CD14-positive monocyte (primary cell): ENCODE results near the gene MFNG. TPM values are rescaled to one million over a fixed set of nuclear protein-coding genes. Genes with fewer than 3 reads are reported as not detected.

Experiments
- DNase-seq, 3 donors: peaks; one replicate each; pipeline ENCODE4 v3.0.0-alpha.2; 2011 to 2022
- H2AFZ ChIP-seq: 2 replicates; pipeline ENCODE4 v1.6.0; 2012; ENCODE audit warnings: mild to moderate bottlenecking, low read depth, low read length, inconsistent platforms; ENCODE audit not compliant: insufficient read depth, poor library complexity, severe bottlenecking
- H3K27ac ChIP-seq, 2 donors: 1 replicate in 1 of 2; 2 replicates in 1 of 2; pipeline ENCODE4 v1.5.1; 2012 to 2013; ENCODE audit warnings: low read length in 2 of 2, control low read depth in 1 of 2, inconsistent platforms in 1 of 2, low read depth in 1 of 2, mild to moderate bottlenecking in 1 of 2
- H3K27me3 ChIP-seq, 2 donors: one replicate each; pipeline versions ENCODE4 v1.6.0 to v1.6.1; 2011 to 2013; ENCODE audit warnings: low read length in 2 of 2; ENCODE audit not compliant: control insufficient read depth in 2 of 2, insufficient read depth in 2 of 2
- H3K36me3 ChIP-seq, 2 donors: replicated peaks in 1 of 2; 1 replicate in 1 of 2; 2 replicates in 1 of 2; pipeline versions ENCODE4 v1.5.1 to v1.6.1; 2012 to 2013; ENCODE audit warnings: low read length in 2 of 2, control low read depth in 1 of 2, inconsistent platforms in 1 of 2, mild to moderate bottlenecking in 1 of 2; ENCODE audit not compliant: insufficient read depth in 2 of 2, control insufficient read depth in 1 of 2
- H3K4me1 ChIP-seq, 2 donors: 1 replicate in 1 of 2; 2 replicates in 1 of 2; pipeline versions ENCODE4 v1.5.1 to v1.6.1; 2012 to 2013; ENCODE audit warnings: low read length in 2 of 2, control low read depth in 1 of 2, inconsistent platforms in 1 of 2, mild to moderate bottlenecking in 1 of 2, moderate library complexity in 1 of 2; ENCODE audit not compliant: insufficient read depth in 2 of 2, control insufficient read depth in 1 of 2
- H3K4me2 ChIP-seq: replicated peaks from 2 replicates; pipeline ENCODE3; 2012; ENCODE audit warnings: low read length, moderate library complexity, mild to moderate bottlenecking; ENCODE audit not compliant: poor library complexity, severe bottlenecking; ENCODE audit errors: extremely low read depth
- H3K4me3 ChIP-seq, 3 experiments: fragments of 200-600 bp in 1 of 3; sonication (generic) in 1 of 3; replicated peaks in 1 of 3; 1 replicate in 2 of 3; 2 replicates in 1 of 3; pipeline ENCODE4 v1.5.1; 2011 to 2013; ENCODE audit warnings: low read length in 3 of 3, mild to moderate bottlenecking in 3 of 3, control low read depth in 2 of 3, low read depth in 2 of 3, inconsistent platforms in 1 of 3, moderate library complexity in 1 of 3
- H3K79me2 ChIP-seq: 2 replicates; pipeline ENCODE4 v1.6.0; 2012; ENCODE audit warnings: mild to moderate bottlenecking, control low read depth, inconsistent platforms, low read length, moderate library complexity; ENCODE audit not compliant: insufficient read depth
- H3K9ac ChIP-seq: 2 replicates; pipeline ENCODE4 v1.6.0; 2017; ENCODE audit warnings: low read length, mild to moderate bottlenecking; ENCODE audit not compliant: insufficient read depth, poor library complexity, severe bottlenecking
- H3K9me3 ChIP-seq, 2 donors: replicated peaks in 1 of 2; 1 replicate in 1 of 2; 2 replicates in 1 of 2; pipeline versions ENCODE4 v1.5.1 to v1.6.1; 2012 to 2013; ENCODE audit warnings: low read length in 2 of 2, control low read depth in 1 of 2; ENCODE audit not compliant: control insufficient read depth in 1 of 2, insufficient read depth in 1 of 2
- H4K20me1 ChIP-seq: 2 replicates; pipeline ENCODE4 v1.6.0; 2012; ENCODE audit warnings: mild to moderate bottlenecking, low read length, control low read depth, moderate library complexity; ENCODE audit not compliant: insufficient read depth
- H3K27ac Mint-ChIP-seq, 7 donors: one replicate each; pipeline ENCODE4 v1.8.0; 2020; ENCODE audit warnings: mild to moderate bottlenecking in 7 of 7, mixed read lengths in 7 of 7, moderate library complexity in 6 of 7, inconsistent platforms in 2 of 7
- H3K27me3 Mint-ChIP-seq, 3 donors: one replicate each; pipeline ENCODE4 v1.8.0; 2021 to 2022; ENCODE audit warnings: low read depth in 3 of 3, mild to moderate bottlenecking in 3 of 3, mixed read lengths in 3 of 3, moderate library complexity in 3 of 3, inconsistent platforms in 1 of 3
- H3K36me3 Mint-ChIP-seq, 2 donors: one replicate each; pipeline ENCODE4 v1.8.0; 2020; ENCODE audit warnings: mixed read lengths in 2 of 2, inconsistent platforms in 1 of 2, mild to moderate bottlenecking in 1 of 2
- H3K4me1 Mint-ChIP-seq: one replicate; pipeline ENCODE4 v1.8.0; 2020; ENCODE audit warnings: mild to moderate bottlenecking, mixed read lengths
- H3K4me3 Mint-ChIP-seq, 2 donors: one replicate each; pipeline ENCODE4 v1.8.0; 2020; ENCODE audit warnings: mild to moderate bottlenecking in 2 of 2, mixed read lengths in 2 of 2, moderate library complexity in 1 of 2
- H3K9me3 Mint-ChIP-seq, 7 donors: one replicate each; pipeline ENCODE4 v1.8.0; 2020 to 2022; ENCODE audit warnings: mixed read lengths in 7 of 7, mild to moderate bottlenecking in 6 of 7, moderate library complexity in 6 of 7, inconsistent platforms in 2 of 7
- CTCF ChIP-seq: fragments of 200-600 bp; IDR thresholded peaks from one replicate; pipeline ENCODE4 v1.8.0; 2022; ENCODE audit warnings: antibody characterized with exemption, mild to moderate bottlenecking
- WGBS: methylation state at CpG from one replicate; pipeline ENCODE4 v1.1.5; 2013; ENCODE audit warnings: missing lambda C conversion rate; ENCODE audit not compliant: insufficient coverage; 5-methylcytosine and 5-hydroxymethylcytosine counted together
- intact Hi-C, 2 donors: fragments of 100-400 bp; cut with micrococcal nuclease; formaldehyde crosslinking; loops; one replicate each; pipeline versions ENCODE4 v1.15.0 to v1.15.1; 2023
- polyA plus RNA-seq, 3 donors: library from polyadenylated mRNA; depleted of rRNA in 1 of 3; unstranded in 2 of 3; stranded (reverse) in 1 of 3; fragments of 300-500 nt in 2 of 3; fragments of >200 nt in 1 of 3; fragmentation: Illumina TruSeq in 2 of 3; gene quantifications; 1 replicate in 2 of 3; 2 replicates in 1 of 3; pipeline ENCODE4 v1.2.3, GENCODE V29; 2012 to 2021

Gene MFNG
- polyA plus RNA-seq, 3 donors = 84.1 to 196 (median 181) TPM

DNA sequence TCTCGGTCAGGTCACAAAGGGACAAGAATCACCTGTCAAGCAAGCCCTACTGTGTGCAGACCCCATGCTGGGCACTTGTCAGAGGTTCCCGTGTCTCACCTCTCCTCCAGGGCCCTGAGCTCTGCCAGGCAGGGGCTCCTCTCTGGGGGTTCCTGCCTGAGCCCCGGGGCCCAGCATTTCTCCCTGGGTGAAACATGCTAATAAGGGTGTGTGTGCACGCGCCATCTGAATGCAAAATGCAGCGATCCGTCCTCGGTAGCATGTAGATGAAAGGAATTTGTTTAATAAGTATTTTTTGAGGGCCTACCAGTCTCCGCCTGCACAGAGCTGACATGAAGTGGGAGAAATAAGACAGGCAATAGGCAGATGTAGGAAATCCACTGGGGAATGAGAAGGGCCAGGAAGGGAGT, 64.7 kb downstream of the MFNG start:
- TF ChIP-seq CTCF = no peak
- H3K27me3 ChIP-seq = peaks cover 23 to 92% of the 10 kb centered on the region in 2 donors
- peaks cover 14 to 19% of the 10 kb centered on the region in 2 donors for H3K36me3 Mint-ChIP-seq
- H3K27ac ChIP-seq = no peak overlapping the region
- H2AFZ ChIP-seq = no peak overlapping the region
- no peak overlapping the region for H3K9ac ChIP-seq
- H3K4me1 Mint-ChIP-seq = peaks cover 38% of the 10 kb centered on the region
- H3K79me2 ChIP-seq = no peaks in the 10 kb centered on the region
- H3K27ac Mint-ChIP-seq = peak overlapping the region in 3 of 7 donors; percentile 2 to 54 (median 52)
- peak overlapping the region in 1 of 2 donors; percentile 96 for H3K4me3 Mint-ChIP-seq
- DNase-seq = no peak
- 94% methylated on average over 7 of the region's 9 CpGs for WGBS
- H3K9me3 ChIP-seq = peaks cover 0 to 9% of the 10 kb centered on the region in 2 donors
- H3K4me3 ChIP-seq = peak overlapping the region in 1 of 3 experiments; percentile 60
- no peaks in the 10 kb centered on the region for H3K36me3 ChIP-seq
- H4K20me1 ChIP-seq = no peaks in the 10 kb centered on the region
- H3K4me2 ChIP-seq = peak overlapping the region; percentile 63
- H3K4me1 ChIP-seq = peaks cover 29 to 34% of the 10 kb centered on the region in 2 donors
- peaks cover 75 to 87% (median 86%) of the 10 kb centered on the region in 3 donors for H3K27me3 Mint-ChIP-seq
- H3K9me3 Mint-ChIP-seq = peaks cover 0 to 21% (median 10%) of the 10 kb centered on the region in 7 donors
- intact Hi-C loops = no loop called here

GRCh38 chr22:37420686-37421467, 65.3 kb downstream of the MFNG start:
- H3K9me3 Mint-ChIP-seq = peaks cover 0 to 20% (median 8%) of the 10 kb centered on the region in 7 donors
- intact Hi-C loops = no loop called here

More at GRCh38 chr22:37420686-37421467, 65.3 kb downstream of the MFNG start:
- H3K4me3 Mint-ChIP-seq = peak overlapping the region; percentile 73 to 96
- peak overlapping the region in 6 of 7 donors; percentile 26 to 88 (median 58) for H3K27ac Mint-ChIP-seq
- DNase-seq = peak; percentile 66 to 89 (median 70)
- H3K4me3 ChIP-seq = peak overlapping the region in 1 of 3 experiments; percentile 60
- H3K9ac ChIP-seq = peak overlapping the region; percentile 10
- H3K4me2 ChIP-seq = peak overlapping the region; percentile 63
- peaks cover 74 to 87% (median 86%) of the 10 kb centered on the region in 3 donors for H3K27me3 Mint-ChIP-seq
- TF ChIP-seq CTCF = peak; percentile 25
- H3K27ac ChIP-seq = no peak overlapping the region
- H3K79me2 ChIP-seq = no peaks in the 10 kb centered on the region
- no peaks in the 10 kb centered on the region for H4K20me1 ChIP-seq
- peaks cover 0 to 8% of the 10 kb centered on the region in 2 donors for H3K9me3 ChIP-seq
- no peaks in the 10 kb centered on the region for H3K36me3 ChIP-seq
- WGBS = 9% methylated on average over 15 of the region's 18 CpGs
- peaks cover 34 to 40% of the 10 kb centered on the region in 2 donors for H3K4me1 ChIP-seq
- peaks cover 24 to 92% of the 10 kb centered on the region in 2 donors for H3K27me3 ChIP-seq
- no peak overlapping the region for H2AFZ ChIP-seq
- H3K36me3 Mint-ChIP-seq = peaks cover 14 to 16% of the 10 kb centered on the region in 2 donors
- peaks cover 40% of the 10 kb centered on the region for H3K4me1 Mint-ChIP-seq
